Stomach (tissue), 9 donors: Measurements from ENCODE around the gene ZBTB18. TPM values are rescaled to one million over a fixed set of nuclear protein-coding genes. Genes with fewer than 3 reads are reported as not detected.

Source experiments
- DNase-seq, 2 donors: peaks; one replicate each; pipeline versions ENCODE4 v3.0.0 to v3.0.0-alpha.2; 2013 to 2019
- H3K27ac ChIP-seq, 5 donors: fragments of 200-600 bp in 4 of 5; sonication (generic) in 4 of 5; one replicate each; pipeline ENCODE4 v1.5.1; 2013 to 2019; ENCODE audit warnings: mild to moderate bottlenecking in 1 of 5, moderate library complexity in 1 of 5
- H3K27me3 ChIP-seq, 3 donors: fragments of 200-600 bp; sonication (generic); one replicate each; pipeline ENCODE4 v1.5.1; 2017 to 2019; ENCODE audit warnings: mixed run types in 1 of 3
- H3K36me3 ChIP-seq, 4 donors: fragments of 200-600 bp; sonication (generic); 1 replicate in 3 of 4; 2 replicates in 1 of 4; pipeline ENCODE4 v1.5.1; 2016 to 2019
- H3K4me1 ChIP-seq, 4 donors: fragments of 200-600 bp; sonication (generic); one replicate each; pipeline ENCODE4 v1.5.1; 2016 to 2019
- H3K4me3 ChIP-seq, 4 donors: fragments of 200-600 bp; sonication (generic) in 3 of 4; one replicate each; pipeline ENCODE4 v1.5.1; 2016 to 2019; ENCODE audit warnings: mild to moderate bottlenecking in 1 of 4
- H3K9me3 ChIP-seq, 4 donors: fragments of 200-600 bp; sonication (generic); one replicate each; pipeline ENCODE4 v1.5.1; 2016 to 2019
- CTCF ChIP-seq, 7 experiments: fragments of 450-650 bp in 4 of 7; fragments of 200-600 bp in 3 of 7; sonication (generic) in 3 of 7; IDR thresholded peaks; one replicate each; pipeline ENCODE4 v1.5.1; 2016 to 2019; ENCODE audit warnings: antibody characterized with exemption in 7 of 7, control low read depth in 2 of 7, mild to moderate bottlenecking in 1 of 7
- EP300 ChIP-seq: sonication (generic); formaldehyde crosslinking; IDR thresholded peaks from one replicate; pipeline ENCODE4 v1.6.1; 2017; ENCODE audit warnings: antibody characterized with exemption
- POLR2A ChIP-seq, 4 donors: fragments of 450-650 bp; IDR thresholded peaks; one replicate each; pipeline ENCODE4 v1.6.1; 2016; ENCODE audit warnings: antibody characterized with exemption in 4 of 4, control low read depth in 2 of 4, mild to moderate bottlenecking in 1 of 4, moderate library complexity in 1 of 4
- POLR2AphosphoS5 ChIP-seq, 3 donors: sonication (generic); formaldehyde crosslinking; IDR thresholded peaks; one replicate each; pipeline ENCODE4 v1.6.1; 2016; ENCODE audit warnings: antibody characterized with exemption in 3 of 3
- whole genome bisulfite sequencing, 5 donors: extraction: QIAGEN DNeasy Blood & Tissue Kit in 3 of 5; methylation state at CpG; one replicate each; pipeline versions ENCODE4 v1.1.5 to v1.1.7; 2013 to 2018; 5-methylcytosine and 5-hydroxymethylcytosine counted together
- intact Hi-C: fragments of 100-400 bp; cut with DNase I; formaldehyde crosslinking; loops from one replicate; pipeline ENCODE4 v1.15.1; 2023; ENCODE audit warnings: low total_unique reads
- polyA plus RNA-seq, 3 donors: library from polyadenylated mRNA; stranded (reverse); fragments of 200-250 nt; gene quantifications; one replicate each; pipeline ENCODE4 v1.2.3, GENCODE V29; 2013
- total RNA-seq, 5 donors: library from RNA; depleted of rRNA; stranded (reverse); fragments of >200 nt; gene quantifications; one replicate each; pipeline versions ENCODE4 v1.1.0 to v1.2.3, GENCODE V29; 2014 to 2016
- donor health status: healthy with polysubstance abuse.
- donor health status: Bipolar disorder and iron deficiency.
- donor health status: healthy.

ZBTB18 gene
- total and polyA plus RNA-seq, 8 donors, result 5.7 to 27.2 (median 16.4) TPM

DNA sequence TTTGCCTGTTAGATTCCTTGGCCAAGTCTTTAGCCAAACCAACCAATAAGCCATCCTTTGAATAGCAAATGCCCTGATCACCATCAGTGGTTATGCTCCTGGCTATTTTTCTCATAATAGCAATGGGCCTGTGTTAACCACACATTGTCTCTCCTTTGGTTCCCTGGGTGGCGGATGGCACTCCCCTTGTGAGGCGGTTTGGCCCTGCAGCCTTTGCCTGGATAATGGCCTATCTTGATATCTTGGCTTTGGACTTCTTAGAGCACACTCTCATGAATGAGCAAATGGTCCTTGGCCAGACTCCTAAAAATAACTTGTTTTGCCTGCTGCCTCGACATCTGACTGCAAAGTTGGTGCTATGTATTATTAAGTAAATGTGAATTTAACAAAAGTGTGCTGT is 22.4 kb upstream of the ZBTB18 start:
- Histone ChIP-seq H3K4me3 (no peak overlapping the region), H3K4me1 (no peaks in the 10 kb centered on the region), H3K9me3 (no peaks in the 10 kb centered on the region), H3K36me3 (no peaks in the 10 kb centered on the region), H3K27me3 (peaks cover 0 to 3% (median 0%) of the 10 kb centered on the region in 3 donors), H3K27ac (no peak overlapping the region)
- no peak for DNase-seq
- TF ChIP-seq EP300 (no peak), POLR2AphosphoS5 (IDR thresholded peaks at IDR 0.05) (no peak), CTCF (IDR thresholded peaks at IDR 0.05) (no peak), POLR2A (IDR thresholded peaks at IDR 0.05) (no peak)
- WGBS, 5 donors, result 40 to 80% (median 50%) methylated on average over 3 of the region's 3 CpGs
- intact Hi-C loops, result no loop called here

GRCh38 chr1:244029124-244029523 is 22.0 kb upstream of the ZBTB18 start:
- Histone ChIP-seq H3K4me3 (no peak overlapping the region), H3K4me1 (no peaks in the 10 kb centered on the region), H3K27me3 (peaks cover 0 to 3% (median 0%) of the 10 kb centered on the region in 3 donors), H3K9me3 (no peaks in the 10 kb centered on the region), H3K27ac (no peak overlapping the region), H3K36me3 (no peaks in the 10 kb centered on the region)
- no peak for TF ChIP-seq POLR2A (IDR thresholded peaks at IDR 0.05)
- no peak for TF ChIP-seq CTCF (IDR thresholded peaks at IDR 0.05)
- TF ChIP-seq POLR2AphosphoS5 (IDR thresholded peaks at IDR 0.05), result no peak
- TF ChIP-seq EP300, result no peak
- intact Hi-C loops, result no loop called here
- DNase-seq, result no peak
- 61 to 76% (median 65%) methylated on average over 3 of the region's 3 CpGs for WGBS, 5 donors

- no peak for TF ChIP-seq POLR2AphosphoS5 (IDR thresholded peaks at IDR 0.05)
- TF ChIP-seq EP300, result no peak
- TF ChIP-seq POLR2A (IDR thresholded peaks at IDR 0.05), result no peak
- TF ChIP-seq CTCF (IDR thresholded peaks at IDR 0.05), result no peak
- Histone ChIP-seq H3K27ac (no peak overlapping the region), H3K36me3 (no peaks in the 10 kb centered on the region), H3K9me3 (no peaks in the 10 kb centered on the region), H3K4me1 (no peaks in the 10 kb centered on the region), H3K27me3 (peaks cover 0 to 3% (median 0%) of the 10 kb centered on the region in 3 donors), H3K4me3 (no peak overlapping the region)
- no peak for DNase-seq
- 81 to 92% (median 85%) methylated on average over 13 of the region's 13 CpGs for WGBS, 5 donors
- intact Hi-C loops, result no loop called here
Observed at GRCh38 chr1:244030481-244031040, 20.5 kb upstream of the ZBTB18 start.

GRCh38 chr1:244035358-244035757 is 15.7 kb upstream of the ZBTB18 start:
- no peak overlapping the region for H3K27ac ChIP-seq
- peaks cover 0 to 5% (median 0%) of the 10 kb centered on the region in 3 donors for H3K27me3 ChIP-seq
- 87 to 94% (median 90%) methylated on average over 11 of the region's 11 CpGs for WGBS, 5 donors
- H3K36me3 ChIP-seq, result no peaks in the 10 kb centered on the region
- no peaks in the 10 kb centered on the region for H3K9me3 ChIP-seq
- no peaks in the 10 kb centered on the region for H3K4me1 ChIP-seq
- TF ChIP-seq POLR2A (IDR thresholded peaks at IDR 0.05) (no peak), CTCF (IDR thresholded peaks at IDR 0.05) (no peak), EP300 (no peak), POLR2AphosphoS5 (IDR thresholded peaks at IDR 0.05) (no peak)
- intact Hi-C loops, result no loop called here
- no peak overlapping the region for H3K4me3 ChIP-seq
- no peak for DNase-seq
